ENCODE measurements around the gene THG1L.

DNA sequence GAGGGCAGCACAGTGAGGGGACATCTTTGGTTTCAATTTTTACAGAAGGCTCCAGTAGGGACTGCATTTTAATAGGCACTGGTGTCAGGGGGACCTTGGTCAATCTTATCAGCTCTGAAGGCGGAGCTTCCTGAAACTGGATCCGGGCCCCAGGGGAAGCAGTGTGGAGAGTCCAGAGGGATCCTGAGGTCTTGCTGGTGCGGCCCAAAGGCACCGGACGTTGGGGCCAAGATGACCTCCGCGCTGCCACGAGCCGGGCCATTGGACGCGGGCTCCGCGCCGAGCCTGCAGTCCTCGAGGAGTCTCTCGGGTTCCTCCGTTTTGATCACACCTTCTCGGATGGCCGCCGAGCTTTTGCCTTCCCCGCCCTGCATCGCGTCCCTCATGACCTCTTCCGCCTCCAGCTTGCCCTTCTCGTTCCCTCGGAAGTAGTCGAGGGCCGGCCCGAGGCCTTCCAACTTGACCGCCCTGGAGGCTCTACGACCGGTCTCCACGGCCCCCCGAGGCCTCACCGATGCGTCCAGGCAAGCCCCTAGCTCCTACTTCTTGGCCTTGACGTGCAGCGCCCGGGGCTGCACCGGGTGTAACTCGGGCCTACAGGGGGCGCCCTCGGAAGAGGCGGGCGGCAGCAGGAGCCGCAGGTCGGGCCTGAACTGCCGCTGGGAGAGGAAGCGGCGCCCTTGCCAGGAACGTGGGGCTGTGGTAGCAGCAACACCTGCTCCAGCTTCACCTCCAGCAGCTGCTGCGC is 41.1 kb upstream of the THG1L start:
- TF ChIP-seq PAX5 (IDR thresholded peaks at IDR 0.05; ENCODE audit: insufficient read depth, low read length, severe bottlenecking) (no peak), POLR2A (IDR thresholded peaks at IDR 0.05; ENCODE audit: low read depth, low read length) (no peak), SPI1 (IDR thresholded peaks at IDR 0.05; ENCODE audit: low read depth, low read length) (no peak), POLR2AphosphoS5 (IDR thresholded peaks at IDR 0.05; ENCODE audit: low read depth, low read length) (no peak), TAF1 (IDR thresholded peaks at IDR 0.05; ENCODE audit: low read depth, low read length) (no peak)

All from GM12891 (cell line).